ENCODE results near the gene PAPPA2. TPM values are rescaled to one million over a fixed set of nuclear protein-coding genes. Genes with fewer than 3 reads are reported as not detected.

The PAPPA2 gene
- total and polyA plus RNA-seq, 9 of the 15 experiments (the other 6 are each of a cell fraction or from before 2014, with no cell fraction given), result 0.01 to 0.15 (median 0.05) TPM; not detected in 2

DNA sequence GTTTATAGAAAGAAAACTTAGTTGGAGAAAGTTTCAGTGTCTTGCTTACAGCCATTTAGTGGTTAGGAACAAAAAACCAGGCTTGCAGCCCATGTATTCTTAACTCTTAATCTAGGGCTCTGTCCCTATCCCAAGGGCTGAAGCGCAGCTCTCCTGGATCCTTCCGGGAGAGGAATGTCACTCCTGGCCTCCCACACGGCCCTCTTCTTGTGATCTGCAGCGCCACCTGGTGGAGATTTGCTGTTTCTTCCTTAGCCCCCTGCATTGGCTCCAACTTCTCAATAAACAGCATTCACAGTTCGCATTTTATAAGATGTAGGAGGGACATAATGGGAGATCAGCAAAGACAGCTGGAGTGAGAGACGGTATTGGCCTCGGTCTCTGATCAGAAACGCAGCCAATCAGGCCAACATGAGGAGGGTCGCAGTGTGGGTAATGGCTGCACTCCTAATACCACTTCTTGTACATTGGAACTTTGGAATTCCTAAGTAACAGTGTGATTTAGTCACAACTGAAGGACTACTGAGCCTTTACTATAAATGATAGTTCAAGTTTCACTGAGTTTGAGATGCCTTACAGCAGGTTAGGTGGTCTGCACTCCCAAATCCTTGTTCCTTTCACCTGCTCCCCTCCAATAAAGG, 418.1 kb downstream of the PAPPA2 start (continued):
- TF ChIP-seq, protein P1, sequence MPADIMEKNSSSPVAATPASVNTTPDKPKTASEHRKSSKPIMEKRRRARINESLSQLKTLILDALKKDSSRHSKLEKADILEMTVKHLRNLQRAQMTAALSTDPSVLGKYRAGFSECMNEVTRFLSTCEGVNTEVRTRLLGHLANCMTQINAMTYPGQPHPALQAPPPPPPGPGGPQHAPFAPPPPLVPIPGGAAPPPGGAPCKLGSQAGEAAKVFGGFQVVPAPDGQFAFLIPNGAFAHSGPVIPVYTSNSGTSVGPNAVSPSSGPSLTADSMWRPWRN (IDR thresholded peaks at IDR 0.05; ENCODE audit: low read depth), result no peak
- TF ChIP-seq ETV6 (IDR thresholded peaks at IDR 0.05; ENCODE audit: borderline replicate concordance in 1 of 2, low read depth in 2 of 2, low read length in 1 of 2) (no peak), ETV6 (CRISPR knock-in tag; IDR thresholded peaks at IDR 0.05; ENCODE audit: borderline replicate concordance) (no peak), TEAD2 (tag; IDR thresholded peaks at IDR 0.05) (no peak), TCF3 (CRISPR knock-in tag; IDR thresholded peaks at IDR 0.05) (peak; percentile 22; the same call in 1 of the 2 replicates), ZBTB12 (CRISPR knock-in tag; IDR thresholded peaks at IDR 0.05) (0 out of 2 replicates have a peak, but pooled peaks have one; percentile 13), RAD21 (CRISPR knock-in tag; conservative IDR thresholded peaks at IDR 0.05 in 1 of 2, IDR thresholded peaks at IDR 0.05 in 1 of 2) (peak; percentile 96 to 97), SMC3 (conservative IDR thresholded peaks at IDR 0.05; ENCODE audit: insufficient read depth, low read depth, low read length) (peak; percentile 87), EP300 (IDR thresholded peaks at IDR 0.05; ENCODE audit: low read length) (peak; percentile 25; the same call in 1 of the 2 replicates), ETV5 (CRISPR knock-in tag; IDR thresholded peaks at IDR 0.05; ENCODE audit: low read depth) (peak; percentile 17; the same call in 1 of the 2 replicates), FOXK1 (CRISPR knock-in tag; IDR thresholded peaks at IDR 0.05; ENCODE audit: borderline replicate concordance) (no peak), KDM2B (CRISPR knock-in tag; IDR thresholded peaks at IDR 0.05) (no peak), STAG1 (CRISPR knock-in tag; IDR thresholded peaks at IDR 0.05; ENCODE audit: borderline replicate concordance) (peak; percentile 63; the same call in 1 of the 2 replicates), PKNOX1 (IDR thresholded peaks at IDR 0.05) (peak; percentile 63; the same call in 1 of the 2 replicates), MEIS2 (IDR thresholded peaks at IDR 0.05; ENCODE audit: partially characterized antibody) (no peak), THRAP3 (IDR thresholded peaks at IDR 0.05; ENCODE audit: borderline replicate concordance) (0 out of 2 replicates have a peak, but pooled peaks have one; percentile 19), TAF1 (IDR thresholded peaks at IDR 0.05; ENCODE audit: control insufficient read depth, extremely low read depth, insufficient read depth, low read length, severe bottlenecking) (no peak), BHLHE40 (IDR thresholded peaks at IDR 0.05; ENCODE audit: low read length) (0 out of 2 replicates have a peak, but pooled peaks have one; percentile 11), KLF6 (CRISPR knock-in tag; IDR thresholded peaks at IDR 0.05; ENCODE audit: borderline replicate concordance) (peak; percentile 9; the same call in 1 of the 2 replicates), TAL1 (IDR thresholded peaks at IDR 0.05) (no peak)
- TF ChIP-seq, protein P2, sequence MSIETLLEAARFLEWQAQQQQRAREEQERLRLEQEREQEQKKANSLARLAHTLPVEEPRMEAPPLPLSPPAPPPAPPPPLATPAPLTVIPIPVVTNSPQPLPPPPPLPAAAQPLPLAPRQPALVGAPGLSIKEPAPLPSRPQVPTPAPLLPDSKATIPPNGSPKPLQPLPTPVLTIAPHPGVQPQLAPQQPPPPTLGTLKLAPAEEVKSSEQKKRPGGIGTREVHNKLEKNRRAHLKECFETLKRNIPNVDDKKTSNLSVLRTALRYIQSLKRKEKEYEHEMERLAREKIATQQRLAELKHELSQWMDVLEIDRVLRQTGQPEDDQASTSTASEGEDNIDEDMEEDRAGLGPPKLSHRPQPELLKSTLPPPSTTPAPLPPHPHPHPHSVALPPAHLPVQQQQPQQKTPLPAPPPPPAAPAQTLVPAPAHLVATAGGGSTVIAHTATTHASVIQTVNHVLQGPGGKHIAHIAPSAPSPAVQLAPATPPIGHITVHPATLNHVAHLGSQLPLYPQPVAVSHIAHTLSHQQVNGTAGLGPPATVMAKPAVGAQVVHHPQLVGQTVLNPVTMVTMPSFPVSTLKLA (conservative IDR thresholded peaks at IDR 0.05), result no peak
- TF ChIP-seq, protein P3, sequence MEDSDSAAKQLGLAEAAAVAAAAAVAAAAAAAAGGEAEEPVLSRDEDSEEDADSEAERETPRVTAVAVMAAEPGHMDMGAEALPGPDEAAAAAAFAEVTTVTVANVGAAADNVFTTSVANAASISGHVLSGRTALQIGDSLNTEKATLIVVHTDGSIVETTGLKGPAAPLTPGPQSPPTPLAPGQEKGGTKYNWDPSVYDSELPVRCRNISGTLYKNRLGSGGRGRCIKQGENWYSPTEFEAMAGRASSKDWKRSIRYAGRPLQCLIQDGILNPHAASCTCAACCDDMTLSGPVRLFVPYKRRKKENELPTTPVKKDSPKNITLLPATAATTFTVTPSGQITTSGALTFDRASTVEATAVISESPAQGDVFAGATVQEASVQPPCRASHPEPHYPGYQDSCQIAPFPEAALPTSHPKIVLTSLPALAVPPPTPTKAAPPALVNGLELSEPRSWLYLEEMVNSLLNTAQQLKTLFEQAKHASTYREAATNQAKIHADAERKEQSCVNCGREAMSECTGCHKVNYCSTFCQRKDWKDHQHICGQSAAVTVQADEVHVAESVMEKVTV (CRISPR knock-in tag; IDR thresholded peaks at IDR 0.05), result peak; percentile 86
